ENCODE results near the gene FMN2.

The FMN2 gene

GRCh38 chr1:240465531-240465940, 373.9 kb downstream of the FMN2 start:
- no peak for DNase-seq
- intact Hi-C loops (cut with DNase I): no loop called here

- intact Hi-C loops (cut with DNase I): no loop called here
- no peak for DNase-seq
These were observed 374.8 kb downstream of the FMN2 start for GRCh38 chr1:240466509-240466908.

DNA sequence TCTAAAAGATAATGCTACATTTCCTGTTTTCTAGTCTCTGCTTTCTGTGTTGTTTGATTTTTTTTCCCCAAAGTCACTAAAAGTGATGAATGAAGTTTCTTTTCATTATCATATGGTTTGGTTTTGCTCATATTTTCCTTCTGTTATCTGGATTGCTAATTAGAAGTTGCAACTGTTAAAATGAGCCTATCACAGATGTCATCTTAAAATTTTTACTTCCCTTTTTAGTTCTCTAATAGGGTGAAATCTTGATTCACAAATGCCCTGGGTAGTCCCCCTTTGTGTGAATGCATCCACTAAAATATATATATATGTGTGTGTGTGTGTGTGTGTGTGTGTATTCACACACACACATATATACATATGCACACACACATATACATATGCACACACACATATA, 376.2 kb downstream of the FMN2 start:
- no peak for DNase-seq
- intact Hi-C loops (cut with DNase I): no loop called here

DNA sequence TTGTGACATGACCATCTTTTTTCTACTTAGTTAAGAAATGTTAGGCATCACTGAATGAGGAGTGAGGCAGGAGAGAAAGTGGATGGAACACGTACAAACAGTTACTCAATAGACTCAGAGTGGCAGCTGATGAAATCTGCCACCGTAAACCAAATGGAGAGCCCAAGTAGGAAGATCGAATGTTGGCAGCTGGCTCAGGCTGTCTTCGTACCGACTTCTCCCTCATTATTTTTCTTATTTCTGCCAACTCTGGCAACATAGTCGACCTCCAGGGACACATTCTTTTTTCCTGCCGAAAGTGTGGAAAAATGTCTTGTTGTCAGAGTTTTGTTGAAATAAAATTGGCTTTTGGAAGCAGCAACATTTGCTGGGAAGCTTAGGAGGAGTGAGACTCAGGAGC, 377.0 kb downstream of the FMN2 start:
- intact Hi-C loops (cut with DNase I): no loop called here
- DNase-seq: no peak

DNA sequence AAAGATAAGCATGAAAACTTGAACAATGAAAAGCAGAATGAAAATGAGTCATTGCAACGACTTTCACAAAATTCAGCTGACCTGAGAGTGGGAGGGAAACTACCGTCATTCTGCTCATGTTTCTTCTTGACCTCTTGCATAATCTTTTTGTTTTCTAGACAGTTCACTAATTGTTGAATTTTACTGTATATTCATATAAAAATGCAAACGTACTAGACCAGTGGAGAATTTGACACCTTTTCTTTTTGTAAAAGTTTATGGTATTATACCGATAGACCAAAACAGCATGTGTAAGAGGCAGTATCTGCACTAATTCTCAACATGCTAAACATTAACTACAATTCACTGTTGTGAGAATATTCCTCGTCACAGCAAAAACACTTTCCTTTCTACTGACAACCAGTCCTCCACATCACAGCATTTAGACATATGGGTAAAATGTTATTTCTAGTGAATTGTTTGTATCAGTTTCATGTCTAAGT, 382.5 kb downstream of the FMN2 start:
- intact Hi-C loops (cut with DNase I): no loop called here

GRCh38 chr1:240475832-240476231, 384.1 kb downstream of the FMN2 start:
- intact Hi-C loops (cut with DNase I): no loop called here
- no peak for DNase-seq

More for the DNA sequence above, 382.5 kb downstream of the FMN2 start:
- DNase-seq: no peak

DNA sequence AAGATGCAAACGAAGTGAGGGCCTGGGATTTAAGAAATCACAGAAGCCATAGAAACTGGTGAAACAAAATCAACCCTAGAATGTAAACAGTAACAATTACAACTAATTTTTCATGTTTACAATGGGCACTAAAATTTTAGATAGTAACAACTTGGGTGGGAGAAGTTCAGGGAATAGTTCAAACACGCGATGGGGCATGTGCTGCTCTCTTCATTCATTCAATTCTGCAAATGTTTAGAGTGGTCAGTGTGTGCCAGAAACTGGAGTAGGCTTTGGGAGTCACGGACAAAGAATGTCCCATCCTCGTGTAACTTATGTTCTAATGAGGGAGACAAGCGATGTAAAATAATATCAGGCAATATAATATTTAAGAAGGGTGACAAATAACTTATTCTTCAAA, 386.9 kb downstream of the FMN2 start:
- DNase-seq: no peak

DNA sequence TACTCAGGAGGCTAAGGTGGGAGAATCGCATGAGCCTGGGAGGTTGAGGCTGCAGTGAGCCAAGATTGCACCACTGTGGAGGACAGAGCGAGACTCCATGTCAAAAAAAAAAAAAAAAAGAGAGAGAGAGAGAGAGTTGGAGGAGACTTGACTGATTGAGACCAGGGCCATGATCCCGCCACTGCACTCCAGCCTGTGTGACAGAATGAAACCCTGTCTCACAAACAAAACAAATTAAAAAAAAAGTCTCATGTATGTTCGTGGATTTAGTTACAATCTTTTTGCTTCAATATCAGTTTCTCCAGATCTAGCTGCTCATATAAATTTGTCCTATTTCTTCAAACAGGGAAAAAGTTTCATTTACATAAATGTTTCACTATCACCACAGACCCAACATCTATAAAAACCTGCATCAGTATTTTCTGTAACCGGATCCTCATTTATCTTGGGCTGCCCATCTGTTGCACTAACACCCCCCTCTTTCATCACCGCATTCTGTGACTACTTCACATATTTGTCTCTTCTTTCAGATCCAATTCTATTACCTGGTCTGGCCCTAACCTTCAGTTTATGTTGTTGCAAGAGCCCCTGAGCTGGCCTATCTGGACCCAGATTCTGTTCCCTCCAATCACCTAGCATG, 393.2 kb downstream of the FMN2 start:
- intact Hi-C loops (cut with DNase I): no loop called here
- DNase-seq: no peak

More for the DNA sequence above, 386.9 kb downstream of the FMN2 start:
- intact Hi-C loops (cut with DNase I): no loop called here

GRCh38 chr1:240486611-240487010, 394.9 kb downstream of the FMN2 start:
- intact Hi-C loops (cut with DNase I): no loop called here
- no peak for DNase-seq

DNA sequence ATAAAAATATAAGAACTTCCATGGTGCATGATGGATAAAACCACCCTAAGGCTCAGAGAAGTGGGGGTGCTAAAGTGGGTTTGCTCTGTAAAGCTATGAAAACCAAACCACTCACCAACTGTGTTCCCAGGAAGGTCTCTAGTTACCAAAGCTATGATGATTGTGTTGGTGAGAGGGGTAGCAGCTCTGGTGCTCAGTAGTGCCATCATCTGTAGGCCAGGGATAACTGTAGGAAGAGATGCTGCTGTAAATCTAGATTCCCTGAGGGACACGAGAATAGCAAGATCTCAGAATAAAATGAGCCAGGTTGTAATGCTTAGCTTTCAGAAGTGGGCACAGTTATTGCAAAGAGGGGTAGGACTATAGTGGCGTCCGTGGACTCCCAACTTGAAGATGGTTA, 395.8 kb downstream of the FMN2 start:
- intact Hi-C loops (cut with DNase I): no loop called here
- no peak for DNase-seq

DNA sequence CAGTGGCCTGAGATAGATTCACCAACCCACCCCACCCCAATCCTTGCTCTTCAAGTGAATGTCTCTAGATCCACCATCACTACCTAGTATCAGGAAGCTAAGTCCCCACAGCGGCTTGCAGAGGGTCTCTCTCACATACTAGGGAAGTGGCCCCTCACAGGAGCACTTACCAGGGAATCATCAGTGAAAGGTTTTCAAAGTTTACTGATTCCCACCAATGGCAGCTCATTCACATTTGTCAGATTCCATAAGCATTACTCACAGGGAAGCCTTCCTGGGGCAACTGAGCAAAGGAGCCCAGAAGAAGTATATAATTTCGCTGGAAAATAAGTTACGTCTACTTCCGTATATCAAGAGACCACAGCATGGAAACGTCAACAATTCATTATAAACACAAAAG, 399.5 kb downstream of the FMN2 start:
- intact Hi-C loops (cut with DNase I): no loop called here
- no peak for DNase-seq

DNA sequence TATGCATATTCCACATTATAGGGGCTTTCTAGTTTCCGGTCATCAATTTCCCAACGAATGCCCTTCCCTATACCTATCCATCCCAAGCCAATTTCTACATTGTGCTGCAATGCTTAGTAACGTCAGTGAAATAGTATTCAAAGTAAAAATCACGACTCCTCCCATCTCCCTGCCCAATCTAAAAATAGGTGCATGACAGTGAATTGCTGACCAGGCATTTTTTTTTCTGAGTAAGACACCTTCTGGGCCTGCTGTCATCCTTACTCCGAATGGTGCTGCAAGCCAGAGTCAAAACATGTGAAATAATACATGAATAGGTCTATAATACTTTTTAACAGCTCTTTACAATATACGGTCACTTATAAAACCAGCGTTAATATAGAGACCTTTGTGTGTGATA, 400.1 kb downstream of the FMN2 start:
- no peak for DNase-seq
- intact Hi-C loops (cut with DNase I): no loop called here

- intact Hi-C loops (cut with DNase I): no loop called here
- DNase-seq: peak in 4 of 10 donors; percentile 20 to 86 (median 51)
These were observed 401.3 kb downstream of the FMN2 start for GRCh38 chr1:240492832-240493440.

DNA sequence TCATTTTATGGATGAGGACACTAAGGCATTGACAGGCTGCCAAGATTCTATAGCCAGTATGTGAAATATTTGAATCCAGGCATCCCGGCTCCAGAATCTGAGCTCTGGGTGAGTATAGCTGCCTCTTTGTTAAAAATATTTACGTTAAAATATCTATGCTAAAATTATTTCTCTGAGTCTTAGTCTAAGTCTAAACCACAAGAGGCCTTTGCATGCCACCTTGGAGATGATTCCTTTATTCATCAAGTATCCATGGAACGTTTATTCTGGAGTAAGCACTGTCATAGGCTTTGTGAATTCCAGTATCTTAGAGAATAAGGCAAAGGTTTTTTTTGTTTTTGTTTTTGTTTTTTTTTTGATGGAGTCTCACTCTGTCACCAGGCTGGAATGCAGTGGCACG, 403.9 kb downstream of the FMN2 start:
- intact Hi-C loops (cut with DNase I): no loop called here
- no peak for DNase-seq

- intact Hi-C loops (cut with DNase I): no loop called here
- DNase-seq: no peak
These were observed 404.7 kb downstream of the FMN2 start for GRCh38 chr1:240496356-240496755.

DNA sequence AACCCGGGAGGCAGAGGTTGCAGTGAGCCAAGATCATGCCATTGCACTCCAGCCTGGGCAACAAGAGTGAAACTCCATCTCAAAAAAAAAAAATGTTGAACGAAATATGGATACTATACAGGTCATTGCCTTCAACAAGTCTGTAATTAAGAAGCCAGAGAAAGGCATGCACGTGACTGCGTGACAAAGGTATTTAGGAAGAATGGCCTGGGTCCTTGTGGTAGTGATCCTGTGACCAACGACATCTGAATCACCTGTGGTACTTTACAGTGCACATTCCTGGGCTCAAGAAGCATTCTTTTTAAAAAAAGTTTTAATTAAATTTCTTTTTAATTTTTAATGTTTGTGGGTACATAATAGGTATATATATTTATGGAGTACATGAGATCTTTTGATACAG, 405.3 kb downstream of the FMN2 start:
- intact Hi-C loops (cut with DNase I): no loop called here

DNA sequence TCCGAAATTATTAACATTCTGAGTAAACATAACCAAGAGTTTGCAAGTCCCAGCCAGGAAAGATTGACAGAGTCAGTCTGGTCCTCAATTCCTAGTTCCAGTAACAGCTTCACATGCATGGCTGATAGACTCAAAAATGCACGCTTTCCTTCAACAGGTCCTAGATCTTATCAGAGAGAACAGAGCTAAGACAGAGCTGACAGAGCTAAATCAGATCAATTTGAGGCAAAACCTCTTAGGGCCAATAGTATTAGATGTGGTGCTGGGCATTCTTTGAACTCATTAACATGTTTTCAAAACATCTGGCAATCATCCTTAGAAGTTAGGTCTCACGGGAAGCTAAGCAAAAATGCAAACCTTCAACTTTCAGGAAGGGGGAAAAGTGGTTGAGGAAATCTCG, 406.2 kb downstream of the FMN2 start:
- DNase-seq: no peak
- intact Hi-C loops (cut with DNase I): no loop called here

More for the DNA sequence above, 405.3 kb downstream of the FMN2 start:
- DNase-seq: no peak

GRCh38 chr1:240498335-240498734, 406.7 kb downstream of the FMN2 start:
- no peak for DNase-seq
- intact Hi-C loops (cut with DNase I): no loop called here

DNA sequence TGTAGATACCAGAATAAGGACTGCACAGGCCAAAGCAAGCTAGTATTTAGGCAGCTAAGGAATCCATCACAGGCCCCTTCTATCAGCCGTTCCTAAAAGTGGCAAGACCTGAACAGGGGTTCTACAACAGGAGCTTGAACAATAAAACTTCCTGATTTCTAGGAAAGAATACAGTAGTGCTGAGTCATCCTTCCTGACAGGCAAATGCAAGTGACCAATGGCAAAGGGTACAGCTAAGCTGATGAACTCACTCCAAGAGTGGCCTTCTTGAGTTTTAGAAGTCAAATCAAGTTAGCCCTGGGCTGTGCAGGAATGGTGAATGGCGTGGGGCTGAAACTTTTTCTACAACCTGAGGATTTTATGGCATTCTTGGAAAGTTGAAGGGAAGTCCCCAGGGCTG, 407.3 kb downstream of the FMN2 start:
- intact Hi-C loops (cut with DNase I): no loop called here
- no peak for DNase-seq

- intact Hi-C loops (cut with DNase I): no loop called here
These were observed 409.0 kb downstream of the FMN2 start for GRCh38 chr1:240500647-240501046.

GRCh38 chr1:240501115-240501514, 409.4 kb downstream of the FMN2 start:
- intact Hi-C loops (cut with DNase I): no loop called here
- no peak for DNase-seq

More at GRCh38 chr1:240500647-240501046, 409.0 kb downstream of the FMN2 start:
- no peak for DNase-seq

DNA sequence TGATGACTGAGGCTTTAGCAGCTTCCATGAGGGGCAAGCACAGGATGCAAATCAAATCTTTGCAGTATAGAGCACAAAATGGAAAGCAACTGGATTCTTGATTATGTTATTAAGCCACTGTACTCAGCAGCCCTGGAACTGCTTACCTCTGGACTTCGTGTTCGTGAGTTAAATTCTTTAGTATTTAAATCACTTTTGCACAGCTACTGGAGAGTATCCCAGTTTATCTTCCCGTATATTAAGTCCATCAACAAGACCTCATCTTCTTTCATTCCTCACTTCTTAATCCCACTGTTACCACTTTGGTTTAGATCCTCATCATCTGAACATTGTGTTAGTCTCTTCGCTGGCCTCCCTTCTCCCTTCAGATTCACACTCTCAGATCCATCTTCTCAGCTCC, 411.4 kb downstream of the FMN2 start:
- DNase-seq: no peak
- intact Hi-C loops (cut with DNase I): no loop called here

All from posterior cingulate gyrus (tissue), 11 donors.